Neural progenitor cell (in vitro differentiated cells): ENCODE measurements around the gene ZKSCAN7. TPM values are rescaled to one million over a fixed set of nuclear protein-coding genes. Genes with fewer than 3 reads are reported as not detected.

ENCODE experiments used
- DNase-seq: peaks from one replicate; pipeline ENCODE4 v3.0.0-alpha.2; 2016; ENCODE audit warnings: low spot score
- H2AFZ ChIP-seq: fragments of 200-600 bp; sonication (generic); replicated peaks from 2 replicates; pipeline ENCODE4 v1.6.1; 2016; ENCODE audit warnings: antibody characterized with exemption
- H3F3A ChIP-seq: fragments of 200-600 bp; sonication (generic); 2 replicates; pipeline ENCODE4 v1.6.1; 2016; ENCODE audit warnings: antibody characterized with exemption, low read depth
- H3K27ac ChIP-seq: fragments of 200-600 bp; sonication (generic); 2 replicates; pipeline ENCODE4 v1.5.1; 2016; ENCODE audit warnings: mild to moderate bottlenecking
- H3K27me3 ChIP-seq: fragments of 200-600 bp; sonication (generic); 2 replicates; pipeline ENCODE4 v1.6.1; 2016; ENCODE audit warnings: mild to moderate bottlenecking, moderate library complexity
- H3K36me3 ChIP-seq: fragments of 200-600 bp; sonication (generic); 2 replicates; pipeline ENCODE4 v1.5.1; 2016
- H3K4me1 ChIP-seq: fragments of 200-600 bp; sonication (generic); 2 replicates; pipeline ENCODE4 v1.6.1; 2016; ENCODE audit warnings: mixed run types
- H3K4me2 ChIP-seq: fragments of 200-600 bp; sonication (generic); 2 replicates; pipeline ENCODE4 v1.6.1; 2016
- H3K4me3 ChIP-seq: fragments of 200-600 bp; sonication (generic); 2 replicates; pipeline ENCODE4 v1.5.1; 2016
- H3K79me2 ChIP-seq: fragments of 200-600 bp; sonication (generic); 2 replicates; pipeline ENCODE4 v1.6.1; 2016; ENCODE audit warnings: low read depth
- H3K9ac ChIP-seq: fragments of 200-600 bp; sonication (generic); 2 replicates; pipeline ENCODE4 v1.6.1; 2016
- H3K9me3 ChIP-seq: fragments of 200-600 bp; sonication (generic); 2 replicates; pipeline ENCODE4 v1.5.1; 2016; ENCODE audit warnings: low read depth
- H4K20me1 ChIP-seq: fragments of 200-600 bp; sonication (generic); 2 replicates; pipeline ENCODE4 v1.6.1; 2016; ENCODE audit warnings: low read depth
- H3K27ac Mint-ChIP-seq: 3 replicates; pipeline ENCODE4 v1.8.0; 2021; ENCODE audit warnings: mixed read lengths
- H3K27me3 Mint-ChIP-seq: 2 replicates; pipeline ENCODE4 v1.8.0; 2022; ENCODE audit warnings: low read depth, mild to moderate bottlenecking, inconsistent platforms, moderate library complexity, mixed read lengths; ENCODE audit not compliant: insufficient read depth
- H3K36me3 Mint-ChIP-seq: 3 replicates; pipeline ENCODE4 v1.8.0; 2021; ENCODE audit warnings: mixed read lengths
- H3K4me1 Mint-ChIP-seq: 3 replicates; pipeline ENCODE4 v1.8.0; 2021; ENCODE audit warnings: mixed read lengths
- H3K4me3 Mint-ChIP-seq: 3 replicates; pipeline ENCODE4 v1.8.0; 2021; ENCODE audit warnings: mild to moderate bottlenecking, moderate library complexity, mixed read lengths
- H3K9me3 Mint-ChIP-seq: 3 replicates; pipeline ENCODE4 v1.8.0; 2020; ENCODE audit warnings: mixed read lengths
- CTCF ChIP-seq: fragments of 200-600 bp; sonication (generic); IDR thresholded peaks from 2 replicates; pipeline ENCODE4 v1.5.1; 2017; ENCODE audit warnings: antibody characterized with exemption, mild to moderate bottlenecking
- EZH2 ChIP-seq: fragments of 200-600 bp; sonication (generic); IDR thresholded peaks from 2 replicates; pipeline ENCODE4 v1.6.1; 2017; ENCODE audit warnings: antibody characterized with exemption, mild to moderate bottlenecking, moderate library complexity
- EZH2phosphoT487 ChIP-seq: fragments of 200-600 bp; sonication (generic); IDR thresholded peaks from 2 replicates; pipeline ENCODE4 v1.6.1; 2017; ENCODE audit warnings: antibody characterized with exemption
- total RNA-seq: library from RNA; depleted of rRNA; stranded (reverse); fragments of >200 nt; gene quantifications from 2 replicates; pipeline ENCODE4 v1.2.3, GENCODE V29; 2015; ENCODE audit warnings: low replicate concordance

The ZKSCAN7 gene
- 14.1 and 18.7 TPM in 2 replicates for total RNA-seq

GRCh38 chr3:44554626-44555592 is at the start of gene ZKSCAN7:
Gene ZKSCAN7 (plus strand): TSS chr3:44555193. CDS start chr3:44557048, 1,855 bp downstream.
- peaks cover 14% of the 10 kb centered on the region for H3K9me3 Mint-ChIP-seq
- Histone ChIP-seq H3K79me2 (peaks cover 28% of the 10 kb centered on the region), H2AFZ (peak within 1 kb of the TSS; percentile 95), H3K9ac (peak within 1 kb of the TSS; percentile 67), H3F3A (no peaks in the 10 kb centered on the region), H3K36me3 (peaks cover 5% of the 10 kb centered on the region), H4K20me1 (no peaks in the 10 kb centered on the region), H3K4me1 (peaks cover 6% of the 10 kb centered on the region), H3K4me3 (peak within 1 kb of the TSS; percentile 89), H3K27ac (no peak within 1 kb of the TSS), H3K4me2 (peak within 1 kb of the TSS; percentile 88), H3K9me3 (no peaks in the 10 kb centered on the region), H3K27me3 (peaks cover 41% of the 10 kb centered on the region)
- H3K27me3 Mint-ChIP-seq, result peaks cover 3% of the 10 kb centered on the region
- peaks cover 12% of the 10 kb centered on the region for H3K4me1 Mint-ChIP-seq
- H3K4me3 Mint-ChIP-seq, result peak within 1 kb of the TSS; percentile 98
- H3K36me3 Mint-ChIP-seq, result peaks cover 34% of the 10 kb centered on the region
- peak; percentile 73 for DNase-seq
- TF ChIP-seq EZH2 (peak; percentile 56), EZH2phosphoT487 (no peak), CTCF (peak; percentile 36)
- peak within 1 kb of the TSS; percentile 62 for H3K27ac Mint-ChIP-seq

DNA sequence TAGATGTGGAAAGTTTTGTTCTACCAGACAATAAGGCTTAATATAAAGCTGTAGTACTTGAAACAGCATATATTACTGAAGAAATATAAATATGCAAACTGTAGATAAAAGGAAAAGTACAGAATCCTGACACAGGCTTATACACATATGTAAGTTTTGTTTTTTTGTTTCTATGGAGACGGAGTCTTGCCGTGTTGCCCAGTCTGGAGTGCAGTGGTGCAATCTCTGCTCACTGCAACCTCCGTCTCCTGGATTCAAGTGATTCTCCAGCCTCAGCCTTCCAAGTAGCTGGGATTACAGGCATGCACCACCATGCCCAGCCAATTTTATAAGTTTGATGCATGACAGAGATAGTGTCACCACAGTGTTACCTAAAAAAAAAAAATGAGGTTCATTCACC is 48.4 kb upstream of the ZKSCAN7 start:
- H3K79me2 ChIP-seq, result peaks cover 84% of the 10 kb centered on the region
- no peak overlapping the region for H3K27ac Mint-ChIP-seq
- no peak for DNase-seq

GRCh38 chr3:44506961-44507360 is 48.0 kb upstream of the ZKSCAN7 start:
- H3K4me2 ChIP-seq, result no peak overlapping the region
- DNase-seq, result no peak
- H3F3A ChIP-seq, result peaks cover 19% of the 10 kb centered on the region
- no peak overlapping the region for H2AFZ ChIP-seq
- H3K36me3 Mint-ChIP-seq, result peaks cover 46% of the 10 kb centered on the region
- H3K9ac ChIP-seq, result no peak overlapping the region
- H3K4me3 Mint-ChIP-seq, result no peak overlapping the region
- peaks cover 22% of the 10 kb centered on the region for H3K4me1 Mint-ChIP-seq
- H3K27me3 ChIP-seq, result no peaks in the 10 kb centered on the region
- H3K4me1 ChIP-seq, result peaks cover 11% of the 10 kb centered on the region
- H3K36me3 ChIP-seq, result peaks cover 8% of the 10 kb centered on the region
- peaks cover 46% of the 10 kb centered on the region for H3K9me3 Mint-ChIP-seq
- no peak overlapping the region for H3K27ac ChIP-seq
- H3K79me2 ChIP-seq, result peaks cover 80% of the 10 kb centered on the region
- peaks cover 7% of the 10 kb centered on the region for H3K27me3 Mint-ChIP-seq
- H3K27ac Mint-ChIP-seq, result no peak overlapping the region
- no peak overlapping the region for H3K4me3 ChIP-seq
- peaks cover 8% of the 10 kb centered on the region for H3K9me3 ChIP-seq
- TF ChIP-seq EZH2phosphoT487 (no peak), CTCF (no peak), EZH2 (no peak)
- H4K20me1 ChIP-seq, result peaks cover 5% of the 10 kb centered on the region

More for the DNA sequence above, 48.4 kb upstream of the ZKSCAN7 start:
- no peak overlapping the region for H2AFZ ChIP-seq
- H3K9me3 ChIP-seq, result peaks cover 8% of the 10 kb centered on the region
- H3K36me3 ChIP-seq, result peaks cover 8% of the 10 kb centered on the region
- H3K4me3 Mint-ChIP-seq, result no peak overlapping the region
- H3K9ac ChIP-seq, result no peak overlapping the region
- no peaks in the 10 kb centered on the region for H3K27me3 ChIP-seq
- H3K27ac ChIP-seq, result no peak overlapping the region
- peaks cover 47% of the 10 kb centered on the region for H3K9me3 Mint-ChIP-seq
- no peak overlapping the region for H3K4me2 ChIP-seq
- H3K36me3 Mint-ChIP-seq, result peaks cover 50% of the 10 kb centered on the region
- peaks cover 7% of the 10 kb centered on the region for H3K27me3 Mint-ChIP-seq
- H3K4me1 Mint-ChIP-seq, result peaks cover 18% of the 10 kb centered on the region
- H3K4me1 ChIP-seq, result peaks cover 10% of the 10 kb centered on the region
- H4K20me1 ChIP-seq, result peaks cover 5% of the 10 kb centered on the region
- no peak for TF ChIP-seq EZH2phosphoT487
- TF ChIP-seq EZH2, result no peak
- TF ChIP-seq CTCF, result no peak
- no peak overlapping the region for H3K4me3 ChIP-seq
- peaks cover 15% of the 10 kb centered on the region for H3F3A ChIP-seq
